ENCODE data around the gene PCOLCE2. TPM values are rescaled to one million over a fixed set of nuclear protein-coding genes. Genes with fewer than 3 reads are reported as not detected.
"Not testable (repeated sequence)": the region's sequence is repeated elsewhere in the genome, so short reads cannot be mapped to it uniquely, and the experiment has no call there.

The PCOLCE2 gene
- total RNA-seq, 1 donor from 2014 or later = 0.27 TPM

- intact Hi-C loops (cut with micrococcal nuclease) = not testable (repeated sequence)
Measured at GRCh38 chr3:142868382-142868781, 20.5 kb downstream of the PCOLCE2 start.

DNA sequence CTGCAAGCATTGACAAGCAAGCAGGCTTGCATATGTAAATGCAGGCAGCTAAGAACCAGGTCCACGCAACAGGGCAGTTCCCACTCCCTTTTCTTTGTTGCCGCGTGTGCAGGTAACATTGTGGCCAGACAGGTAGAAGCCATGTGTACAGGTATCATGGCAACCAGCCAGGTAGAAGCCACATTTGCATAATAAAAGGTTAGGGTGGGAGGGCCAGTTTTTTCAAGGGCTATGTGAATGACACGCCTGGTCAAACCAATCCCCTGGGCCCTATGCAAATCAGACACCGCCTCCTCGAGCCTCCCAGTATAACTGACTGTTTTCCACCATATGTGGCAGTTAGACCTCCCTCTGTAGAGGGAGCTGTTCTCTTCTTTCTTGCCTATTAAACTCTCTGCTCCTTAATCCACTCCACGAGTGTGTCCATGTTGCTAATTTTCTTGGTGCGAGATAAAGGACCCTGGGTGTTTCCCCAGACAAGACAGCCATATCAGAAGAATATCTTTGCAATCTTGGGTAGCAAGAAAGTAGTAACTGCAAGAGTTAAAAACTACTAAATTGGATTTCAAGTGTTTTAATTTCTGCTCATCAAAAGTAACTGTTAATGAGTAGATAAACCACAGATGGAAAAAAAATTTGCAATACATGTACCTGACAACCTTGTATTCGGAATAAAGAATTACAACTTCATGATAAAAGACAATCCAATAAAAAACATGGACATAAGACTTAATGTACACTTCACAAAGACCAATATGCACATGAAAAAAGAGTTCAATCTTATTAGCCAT lies 21.8 kb downstream of the PCOLCE2 start:
- intact Hi-C loops (cut with micrococcal nuclease) = no loop called here

DNA sequence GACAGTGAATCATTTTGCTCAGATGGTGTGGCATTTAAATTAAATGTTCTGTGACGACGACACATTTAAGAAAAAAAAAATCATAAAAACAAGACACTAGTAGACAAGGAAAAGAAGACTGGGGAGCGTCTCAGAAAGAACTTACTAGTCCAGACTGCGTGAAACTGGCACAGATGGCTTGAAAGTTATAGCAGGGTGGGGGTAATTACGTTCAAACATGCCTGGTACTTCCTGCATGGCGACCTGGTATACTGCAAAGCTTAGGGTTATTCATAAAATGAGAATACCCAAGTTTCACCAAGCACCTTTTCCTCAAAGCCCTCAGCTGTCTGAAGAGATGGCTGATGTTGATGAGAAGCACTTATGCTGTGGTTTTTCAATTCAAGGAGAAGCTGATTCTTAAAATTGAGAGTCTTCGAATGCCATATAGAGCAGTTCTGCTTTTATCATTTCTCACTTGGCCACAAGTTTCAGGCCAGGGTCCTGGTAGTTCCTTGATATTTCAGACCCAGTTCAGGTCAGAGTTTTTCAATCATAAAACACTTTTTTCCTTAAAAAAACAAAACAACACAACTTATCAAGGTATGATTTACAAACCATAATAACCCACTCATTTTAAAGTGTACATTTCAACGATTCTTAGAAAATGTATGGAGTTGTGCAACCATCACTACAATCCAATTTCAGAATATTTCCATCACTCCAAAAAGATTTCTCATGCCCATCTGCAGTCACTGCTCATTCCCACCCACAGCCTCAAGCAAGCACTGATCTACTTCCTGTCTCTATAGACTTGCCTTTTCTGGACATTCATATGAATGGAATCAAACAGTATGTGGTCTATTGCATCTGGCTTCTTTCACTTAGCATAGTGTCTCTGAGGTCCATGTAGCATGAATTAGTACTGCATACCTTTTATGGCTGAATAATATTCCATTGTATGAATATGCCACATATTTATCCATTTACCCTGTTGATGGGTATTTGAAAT lies 24.7 kb downstream of the PCOLCE2 start:
- intact Hi-C loops (cut with micrococcal nuclease) = no loop called here

DNA sequence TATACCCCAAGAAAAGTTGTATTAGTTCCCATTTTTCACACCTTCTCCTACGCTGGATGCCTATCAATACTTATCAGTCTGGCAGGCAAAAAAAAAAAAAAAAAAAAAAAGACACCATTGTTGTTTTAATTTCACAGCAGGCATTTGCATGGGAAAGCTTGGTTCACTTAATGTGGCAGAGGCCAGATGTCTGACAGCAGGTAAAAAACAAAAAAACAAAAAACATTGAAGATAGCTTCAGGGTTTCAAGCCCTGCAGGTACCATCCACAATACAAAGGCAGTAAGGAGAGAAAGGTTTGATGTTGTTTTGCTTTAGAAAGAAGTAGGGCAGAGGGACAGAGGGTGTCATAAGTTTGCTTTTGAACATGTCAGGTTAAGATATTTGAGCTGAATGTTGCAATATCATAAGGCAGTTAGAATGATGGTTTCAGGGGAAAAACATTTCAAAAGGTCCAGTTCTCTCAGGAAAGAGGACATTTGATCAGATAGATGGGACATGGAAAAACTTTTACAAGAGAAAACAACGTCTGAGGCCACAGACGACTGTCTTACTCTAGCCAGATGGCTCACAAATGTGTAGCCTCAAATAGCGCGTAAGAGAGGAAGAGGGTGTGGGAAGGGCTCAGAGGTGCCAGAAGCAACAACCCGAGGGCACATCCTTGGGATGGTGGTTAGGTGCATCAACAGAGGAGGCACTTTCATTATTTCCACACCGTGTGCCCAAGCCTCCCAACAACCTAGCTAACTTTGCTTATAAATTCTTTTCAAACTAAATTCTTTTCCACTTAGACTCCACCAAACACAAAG lies 25.7 kb downstream of the PCOLCE2 start:
- intact Hi-C loops (cut with micrococcal nuclease) = no loop called here

- intact Hi-C loops (cut with micrococcal nuclease) = no loop called here
Measured at GRCh38 chr3:142861926-142862325, 27.0 kb downstream of the PCOLCE2 start.

DNA sequence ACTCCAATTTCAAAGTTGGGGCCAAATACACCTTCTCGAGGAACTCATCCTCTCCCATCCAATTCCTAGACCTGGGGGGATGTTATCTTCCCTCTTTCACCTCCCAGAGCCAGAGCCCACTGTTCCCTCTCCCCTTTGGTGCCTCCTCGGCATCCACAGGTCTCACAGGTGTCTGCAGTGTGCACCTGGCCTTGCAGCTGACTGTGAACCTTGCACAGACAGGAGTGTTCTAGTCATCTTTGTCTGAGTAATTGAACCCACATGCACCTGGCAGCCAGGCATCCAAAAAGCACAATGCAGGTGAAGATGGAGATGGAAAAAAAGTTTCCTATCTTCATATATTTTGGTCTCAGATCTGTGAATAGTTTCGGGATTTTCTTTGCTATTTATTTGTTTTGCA lies 30.8 kb downstream of the PCOLCE2 start:
- intact Hi-C loops (cut with micrococcal nuclease) = no loop called here

GRCh38 chr3:142857056-142857455 lies 31.8 kb downstream of the PCOLCE2 start:
- intact Hi-C loops (cut with micrococcal nuclease) = no loop called here

DNA sequence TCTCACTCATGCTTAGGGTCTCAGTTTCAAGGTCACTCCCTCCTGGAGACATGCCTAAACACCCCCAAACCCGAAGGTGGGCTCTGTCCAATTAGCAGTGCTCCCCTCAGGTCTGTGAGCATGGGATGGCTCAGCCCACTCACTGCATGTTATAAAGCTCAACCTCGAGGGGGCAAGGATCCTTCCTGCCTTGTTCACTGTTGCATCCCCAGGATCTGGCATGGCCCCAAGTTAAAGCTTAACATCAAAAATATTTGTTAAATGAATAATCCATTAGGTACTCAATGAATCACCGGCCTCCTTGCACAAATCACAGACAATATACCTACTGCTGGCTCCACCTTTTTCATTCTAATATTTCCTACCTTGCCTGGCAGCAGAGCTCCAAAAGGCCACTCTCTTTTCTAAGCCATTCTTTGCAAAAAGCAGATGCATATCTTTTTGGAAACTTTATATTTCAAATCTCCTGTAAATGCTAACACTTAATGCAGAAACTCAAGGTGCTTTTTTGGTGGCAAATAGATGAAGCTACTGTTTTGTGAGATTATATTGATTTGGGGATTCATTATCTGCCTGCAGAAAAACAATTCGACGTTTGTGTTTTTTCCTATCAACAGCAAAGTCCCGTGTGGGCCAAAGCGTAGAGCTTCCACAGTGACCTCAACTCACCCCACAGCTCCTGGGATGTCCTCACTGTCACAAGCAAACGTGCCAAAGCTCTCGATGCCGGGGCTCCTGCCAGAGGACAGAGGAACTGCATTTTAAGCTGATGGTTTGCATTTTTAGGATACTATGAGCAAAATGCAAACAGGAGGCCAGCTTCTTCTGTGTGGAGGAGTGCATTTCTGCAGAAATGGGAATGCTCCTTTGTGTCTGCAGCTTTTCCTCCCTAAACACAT lies 35.4 kb downstream of the PCOLCE2 start:
- intact Hi-C loops (cut with micrococcal nuclease) = no loop called here

- intact Hi-C loops (cut with micrococcal nuclease) = no loop called here
Measured at GRCh38 chr3:142852009-142852408, 36.9 kb downstream of the PCOLCE2 start.

DNA sequence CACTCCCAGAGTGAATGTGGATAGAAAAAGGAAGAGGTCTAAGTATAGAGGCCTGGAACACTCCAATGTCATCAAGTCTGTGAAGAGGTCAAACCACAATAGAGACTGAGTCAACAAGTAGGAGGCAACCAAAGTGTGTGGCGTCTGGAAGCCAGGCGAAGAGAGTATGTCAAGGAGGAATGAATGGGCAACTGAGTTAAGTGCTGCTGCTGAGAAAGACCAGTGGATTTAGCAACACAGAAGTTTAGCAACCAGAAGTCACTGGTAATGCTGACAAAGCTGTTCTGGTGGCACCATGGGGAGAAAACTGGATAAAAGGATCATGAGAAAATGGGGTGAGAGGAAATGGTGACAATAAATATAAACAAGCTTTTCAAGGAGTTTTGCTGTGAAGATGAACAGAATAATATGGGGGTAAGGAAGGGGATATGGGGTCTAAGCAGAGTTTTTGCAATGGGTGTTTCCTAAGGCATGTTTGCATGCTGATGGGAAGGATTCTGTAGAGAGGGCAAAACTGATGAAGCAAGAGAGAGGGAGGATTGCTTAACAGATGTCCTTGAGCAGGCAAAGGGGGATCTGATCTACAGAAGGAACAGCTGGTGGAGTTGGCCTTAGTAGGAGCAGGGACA lies 38.4 kb downstream of the PCOLCE2 start:
- intact Hi-C loops (cut with micrococcal nuclease) = no loop called here

- intact Hi-C loops (cut with micrococcal nuclease) = no loop called here
Measured at GRCh38 chr3:142849148-142849547, 39.7 kb downstream of the PCOLCE2 start.

GRCh38 chr3:142846779-142847577 lies 41.9 kb downstream of the PCOLCE2 start:
- intact Hi-C loops (cut with micrococcal nuclease) = no loop called here

DNA sequence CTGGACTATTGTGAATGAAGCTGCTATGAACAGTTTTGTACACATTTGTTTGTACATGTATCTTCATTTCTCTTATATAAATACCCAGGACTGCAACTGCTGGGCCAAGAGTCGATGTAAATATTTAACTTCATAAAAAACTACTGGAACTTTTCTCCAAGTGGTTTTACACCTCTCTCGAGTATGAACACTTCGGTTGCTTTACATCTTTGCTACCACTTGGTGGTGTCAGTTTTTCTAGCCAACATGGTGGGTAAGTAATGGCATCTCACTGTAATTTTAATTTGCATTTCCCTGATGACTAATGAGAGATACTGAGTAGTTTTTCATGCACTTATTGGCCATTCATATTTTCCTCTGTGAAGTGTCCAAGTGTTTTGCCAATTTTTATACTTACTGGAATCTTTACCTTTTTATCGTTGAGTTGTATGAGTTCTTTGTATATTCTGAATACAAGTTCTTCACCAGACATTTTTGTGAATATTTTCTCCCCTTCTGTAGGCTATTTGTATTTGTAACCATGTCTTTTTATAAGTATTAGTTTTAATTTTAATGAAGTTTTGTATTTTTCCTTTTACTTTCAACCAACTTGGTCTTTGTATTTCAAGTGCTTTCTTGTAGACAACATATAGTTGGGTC lies 44.4 kb downstream of the PCOLCE2 start:
- intact Hi-C loops (cut with micrococcal nuclease) = loop anchor here (1.0 kb wide), 2 partner anchors 143 to 150 kb away; no protein-coding TSS in a partner anchor

DNA sequence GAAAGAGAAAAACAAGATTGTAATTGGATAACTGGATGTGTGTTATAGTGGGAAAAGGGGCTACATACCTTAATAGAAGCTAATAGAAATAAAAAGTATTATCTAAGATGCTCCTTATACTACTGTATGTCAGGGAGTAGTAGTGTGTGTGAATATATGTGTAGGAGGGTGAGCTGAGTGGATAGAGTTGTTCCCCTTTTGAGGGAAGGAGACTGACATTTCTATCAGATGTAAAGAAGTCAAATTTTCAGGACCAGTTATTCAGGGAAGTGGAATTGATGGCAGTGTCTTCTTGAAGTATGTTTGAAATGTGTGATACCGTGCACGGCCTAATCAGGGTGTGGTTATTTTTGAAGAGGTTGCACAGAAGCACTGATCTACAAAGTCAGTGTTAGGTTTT lies 49.1 kb downstream of the PCOLCE2 start:
- intact Hi-C loops (cut with micrococcal nuclease) = no loop called here

DNA sequence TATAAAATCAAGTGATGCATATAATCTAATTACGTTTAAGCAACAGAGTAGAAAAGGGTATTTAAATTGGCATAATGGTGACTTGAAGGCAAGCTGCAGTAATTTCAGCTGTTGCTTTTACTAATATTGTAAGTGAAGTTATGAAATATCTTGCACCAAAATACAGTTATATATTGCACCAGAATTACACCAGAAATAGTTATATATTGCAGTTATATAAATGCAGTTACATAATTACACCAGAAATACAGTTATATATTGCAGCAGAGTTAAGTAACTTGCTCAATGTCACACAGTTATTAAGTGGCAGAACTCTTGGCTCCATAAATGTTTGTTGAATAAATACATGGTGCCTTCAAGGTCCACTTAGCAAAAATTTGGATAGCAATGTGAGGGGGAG lies 51.4 kb downstream of the PCOLCE2 start:
- intact Hi-C loops (cut with micrococcal nuclease) = no loop called here

DNA sequence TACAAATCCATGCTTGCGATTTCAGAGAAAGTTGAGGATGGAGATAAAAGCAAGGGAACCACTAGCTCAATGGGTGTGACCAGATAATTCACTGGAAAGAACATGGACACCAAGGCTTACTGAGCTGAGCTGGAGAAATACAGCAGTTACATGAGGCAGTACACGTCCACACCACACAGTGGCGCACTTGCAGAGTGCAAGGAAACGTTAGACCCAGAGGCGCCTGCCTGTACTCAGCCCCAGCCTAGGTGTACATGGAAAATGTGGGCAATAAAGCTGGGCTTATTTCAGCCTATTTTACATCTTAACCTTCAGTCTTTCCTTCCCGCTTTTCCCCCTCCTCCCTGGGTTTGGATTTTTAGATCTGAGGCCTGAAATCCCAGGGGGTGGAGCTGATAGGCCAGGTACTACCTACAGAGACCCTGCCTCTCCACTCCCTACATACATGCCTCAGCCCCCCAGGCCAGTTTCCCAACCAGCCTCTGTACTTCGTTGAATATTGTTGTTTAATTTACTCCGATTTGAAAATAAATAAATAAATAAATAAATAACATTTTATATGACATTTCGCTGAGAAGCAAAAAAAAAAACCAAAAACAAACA lies 60.1 kb downstream of the PCOLCE2 start:
- intact Hi-C loops (cut with micrococcal nuclease) = loop anchor here (1.0 to 5.0 kb wide), 6 partner anchors 98 to 846 kb away; partner anchors contain the start of gene ATR

GRCh38 chr3:142819179-142819578 lies 69.7 kb downstream of the PCOLCE2 start:
- intact Hi-C loops (cut with micrococcal nuclease) = no loop called here

DNA sequence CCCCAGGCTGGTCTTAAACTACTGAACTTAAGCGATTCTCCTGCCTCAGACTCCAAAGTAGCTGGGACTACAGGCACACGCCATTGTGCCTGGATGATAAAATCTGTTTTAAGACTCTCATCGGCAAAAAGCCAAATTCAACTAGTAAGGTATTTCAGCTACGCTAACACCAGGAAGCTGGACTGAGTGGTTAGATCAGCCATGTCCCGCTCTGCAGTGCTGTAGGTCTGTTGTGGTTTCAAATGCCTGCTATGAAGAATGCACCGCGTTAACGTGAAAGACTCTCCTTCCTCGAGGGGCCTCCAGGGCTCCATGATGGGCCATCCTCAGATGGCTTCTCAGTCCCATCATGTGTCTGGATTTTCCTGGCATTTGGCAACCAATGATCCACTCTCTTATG lies 70.2 kb downstream of the PCOLCE2 start:
- intact Hi-C loops (cut with micrococcal nuclease) = no loop called here
